Neural cell (in vitro differentiated cells): ENCODE results near the gene PDCD4. TPM values are rescaled to one million over a fixed set of nuclear protein-coding genes. Genes with fewer than 3 reads are reported as not detected.

Source experiments
- H2AFZ ChIP-seq: fragments of 200-600, 300-800 bp; sonication (generic), shearing (Covaris generic); 2 replicates; pipeline ENCODE4 v1.6.0; 2014; ENCODE audit warnings: low read depth, mild to moderate bottlenecking, antibody characterized with exemption, low read length, moderate library complexity
- H3F3A ChIP-seq: fragments of 200-600 bp; shearing (Covaris generic); 2 replicates; pipeline ENCODE4 v1.6.1; 2016; ENCODE audit warnings: mild to moderate bottlenecking, moderate library complexity, mixed read lengths, antibody characterized with exemption, low read length; ENCODE audit not compliant: insufficient read depth, poor library complexity, severe bottlenecking
- H3K27ac ChIP-seq: fragments of 200-600, 300-800 bp; sonication (generic), shearing (Covaris generic); 2 replicates; pipeline ENCODE4 v1.5.1; 2014; ENCODE audit warnings: mild to moderate bottlenecking, low read length, moderate library complexity
- H3K27me3 ChIP-seq: fragments of 300-800, 200-600 bp; sonication (generic), shearing (Covaris generic); 2 replicates; pipeline ENCODE4 v1.6.0; 2014; ENCODE audit warnings: mild to moderate bottlenecking, low read depth, low read length, moderate library complexity; ENCODE audit not compliant: insufficient read depth
- H3K36me3 ChIP-seq: fragments of 300-800, 200-600 bp; sonication (generic), shearing (Covaris generic); 2 replicates; pipeline ENCODE4 v1.5.1; 2014; ENCODE audit warnings: mild to moderate bottlenecking, antibody characterized with exemption, low read length, moderate library complexity; ENCODE audit not compliant: insufficient read depth
- H3K4me2 ChIP-seq: fragments of 300-800, 200-600 bp; sonication (generic), shearing (Covaris generic); 2 replicates; pipeline ENCODE4 v1.6.0; 2014; ENCODE audit warnings: mild to moderate bottlenecking, low read length
- H3K4me3 ChIP-seq: fragments of 300-800, 200-600 bp; sonication (generic), shearing (Covaris generic); 2 replicates; pipeline ENCODE4 v1.5.1; 2014; ENCODE audit warnings: mild to moderate bottlenecking, low read length, moderate library complexity
- H3K79me2 ChIP-seq: fragments of 200-600 bp; shearing (Covaris generic); replicated peaks from 2 replicates; pipeline ENCODE4 v1.6.0; 2014; ENCODE audit warnings: mild to moderate bottlenecking, low read length, moderate library complexity; ENCODE audit not compliant: insufficient read depth
- H3K9ac ChIP-seq: fragments of 300-800, 200-600 bp; sonication (generic), shearing (Covaris generic); 2 replicates; pipeline ENCODE4 v1.6.1; 2016; ENCODE audit warnings: mild to moderate bottlenecking, low read length, mixed read lengths
- H3K9me2 ChIP-seq: fragments of 200-600 bp; shearing (Covaris generic); 2 replicates; pipeline ENCODE4 v1.6.1; 2016; ENCODE audit warnings: mild to moderate bottlenecking, low read length, mixed read lengths; ENCODE audit not compliant: insufficient read depth
- H3K9me3 ChIP-seq: fragments of 200-600, 300-800 bp; sonication (generic), shearing (Covaris generic); 2 replicates; pipeline ENCODE4 v1.6.1; 2016; ENCODE audit warnings: mild to moderate bottlenecking, mixed run types, low read length, moderate library complexity, mixed read lengths
- H4K20me1 ChIP-seq: fragments of 200-600 bp; shearing (Covaris generic); 2 replicates; pipeline ENCODE4 v1.6.1; 2016; ENCODE audit warnings: mild to moderate bottlenecking, mixed run types; ENCODE audit not compliant: insufficient read depth
- CTCF ChIP-seq: fragments of 450-650 bp; IDR thresholded peaks from 2 replicates; pipeline ENCODE4 v1.5.1; 2014; ENCODE audit warnings: antibody characterized with exemption, mild to moderate bottlenecking, moderate library complexity; ENCODE audit not compliant: poor library complexity, severe bottlenecking
- EP300 ChIP-seq: fragments of 450-650 bp; conservative IDR thresholded peaks from 2 replicates; pipeline ENCODE4 v1.6.1; 2014; ENCODE audit warnings: antibody characterized with exemption, mild to moderate bottlenecking, moderate library complexity; ENCODE audit not compliant: poor library complexity, severe bottlenecking
- EZH2 ChIP-seq: fragments of 200-600, 300-800 bp; shearing (Covaris generic), sonication (generic); IDR thresholded peaks from 2 replicates; pipeline ENCODE4 v1.6.1; 2014; ENCODE audit warnings: antibody characterized with exemption, low read length, borderline replicate concordance, mild to moderate bottlenecking; ENCODE audit not compliant: insufficient read depth, poor library complexity, severe bottlenecking
- MXI1 ChIP-seq: fragments of 450-650 bp; conservative IDR thresholded peaks from 2 replicates; pipeline ENCODE4 v1.6.1; 2014; ENCODE audit warnings: antibody characterized with exemption, mild to moderate bottlenecking; ENCODE audit not compliant: poor library complexity, severe bottlenecking
- POLR2AphosphoS5 ChIP-seq: IDR thresholded peaks from 2 replicates; pipeline ENCODE4 v1.6.1; 2012
- RAD21 ChIP-seq: fragments of 450-650 bp; conservative IDR thresholded peaks from 2 replicates; pipeline ENCODE4 v1.6.1; 2014; ENCODE audit warnings: antibody characterized with exemption, mild to moderate bottlenecking, moderate library complexity
- REST ChIP-seq: IDR thresholded peaks from 2 replicates; pipeline ENCODE4 v1.6.1; 2012; ENCODE audit warnings: borderline replicate concordance
- SMC3 ChIP-seq: fragments of 450-650 bp; conservative IDR thresholded peaks from 2 replicates; pipeline ENCODE4 v1.6.1; 2014; ENCODE audit warnings: antibody characterized with exemption, mild to moderate bottlenecking, moderate library complexity; ENCODE audit not compliant: poor library complexity
- TAF1 ChIP-seq: IDR thresholded peaks from 2 replicates; pipeline ENCODE4 v1.6.1; 2012; ENCODE audit warnings: low read depth
- polyA plus RNA-seq: library from polyadenylated mRNA; depleted of rRNA; stranded (reverse); fragments of >200 nt; gene quantifications from 2 replicates; pipeline ENCODE4 v1.2.3, GENCODE V29; 2014

PDCD4 gene
- polyA plus RNA-seq, 1 donor from 2014 or later = 83.5 TPM

- no peaks in the 10 kb centered on the region for H3K9me2 ChIP-seq
- H3K27me3 ChIP-seq = no peaks in the 10 kb centered on the region
- H3K27ac ChIP-seq = peak overlapping the region; percentile 100
- H3K4me2 ChIP-seq = peak overlapping the region; percentile 96
- TF ChIP-seq MXI1 = peak; percentile 28
- TF ChIP-seq TAF1 = peak; percentile 60
- peak; percentile 66 for TF ChIP-seq POLR2AphosphoS5
- peak; percentile 53 for TF ChIP-seq CTCF
- no peak for TF ChIP-seq EZH2
- TF ChIP-seq SMC3 = peak; percentile 52
- TF ChIP-seq EP300 = peak; percentile 89
- TF ChIP-seq REST = peak; percentile 96
- TF ChIP-seq RAD21 = peak; percentile 65
- H3K36me3 ChIP-seq = no peaks in the 10 kb centered on the region
- H3K9ac ChIP-seq = peak overlapping the region; percentile 78
- H3F3A ChIP-seq = peaks cover 11% of the 10 kb centered on the region
- peak overlapping the region; percentile 36 for H2AFZ ChIP-seq
- no peaks in the 10 kb centered on the region for H4K20me1 ChIP-seq
- H3K4me3 ChIP-seq = peak overlapping the region; percentile 60
- H3K79me2 ChIP-seq = no peaks in the 10 kb centered on the region
- no peaks in the 10 kb centered on the region for H3K9me3 ChIP-seq
These were observed 48.9 kb upstream of the PDCD4 start for GRCh38 chr10:110822712-110823311.

- no peaks in the 10 kb centered on the region for H4K20me1 ChIP-seq
- H3K27me3 ChIP-seq = no peaks in the 10 kb centered on the region
- no peaks in the 10 kb centered on the region for H3K9me2 ChIP-seq
- no peaks in the 10 kb centered on the region for H3K36me3 ChIP-seq
- peaks cover 11% of the 10 kb centered on the region for H3F3A ChIP-seq
- H3K79me2 ChIP-seq = no peaks in the 10 kb centered on the region
- peak overlapping the region; percentile 78 for H3K9ac ChIP-seq
- H3K27ac ChIP-seq = peak overlapping the region; percentile 100
- no peaks in the 10 kb centered on the region for H3K9me3 ChIP-seq
- no peak overlapping the region for H2AFZ ChIP-seq
- no peak for TF ChIP-seq REST
- no peak for TF ChIP-seq TAF1
- no peak for TF ChIP-seq RAD21
- no peak for TF ChIP-seq SMC3
- TF ChIP-seq CTCF = no peak
- TF ChIP-seq MXI1 = no peak
- TF ChIP-seq EP300 = no peak
- TF ChIP-seq POLR2AphosphoS5 = no peak
- TF ChIP-seq EZH2 = no peak
- H3K4me2 ChIP-seq = no peak overlapping the region
- no peak overlapping the region for H3K4me3 ChIP-seq
These were observed 47.6 kb upstream of the PDCD4 start for GRCh38 chr10:110824152-110824441.
